OCI-LY3 (cell line): ENCODE measurements around the gene TSPAN12.

Experiments
- H2AFZ ChIP-seq: fragments of 200-600, 300-600 bp; shearing (Covaris generic); 2 replicates; pipeline ENCODE4 v1.6.0; 2014; ENCODE audit warnings: antibody characterized with exemption, low read depth, low read length
- H3K27ac ChIP-seq: fragments of 200-600, 300-600 bp; sonication (generic); 2 replicates; pipeline ENCODE4 v1.5.1; 2014; ENCODE audit warnings: mild to moderate bottlenecking, low read length, moderate library complexity, mixed read lengths
- H3K27me3 ChIP-seq: fragments of 200-600, 300-600 bp; sonication (generic); 2 replicates; pipeline ENCODE4 v1.6.1; 2014; ENCODE audit warnings: low read depth, low read length, mixed read lengths
- H3K36me3 ChIP-seq: fragments of 200-600, 300-600 bp; sonication (generic); replicated peaks from 2 replicates; pipeline ENCODE3; 2014; ENCODE audit warnings: low read depth, low read length, mixed read lengths
- H3K4me1 ChIP-seq: fragments of 300-600, 200-600 bp; sonication (generic); 2 replicates; pipeline ENCODE4 v1.6.1; 2014; ENCODE audit warnings: low read length, mixed read lengths
- H3K4me2 ChIP-seq: fragments of 200-600, 300-600 bp; sonication (generic); 2 replicates; pipeline ENCODE4 v1.6.1; 2014; ENCODE audit warnings: low read length, mixed read lengths
- H3K4me3 ChIP-seq: fragments of 300-600, 200-600 bp; sonication (generic); 2 replicates; pipeline ENCODE4 v1.5.1; 2014; ENCODE audit warnings: antibody characterized with exemption, mild to moderate bottlenecking, low read length, moderate library complexity
- H3K79me2 ChIP-seq: fragments of 300-600, 200-600 bp; shearing (Covaris generic); 2 replicates; pipeline ENCODE4 v1.6.1; 2014; ENCODE audit warnings: mild to moderate bottlenecking, low read length, mixed read lengths
- H3K9ac ChIP-seq: fragments of 300-600, 200-600 bp; shearing (Covaris generic); 2 replicates; pipeline ENCODE4 v1.6.0; 2014; ENCODE audit warnings: mild to moderate bottlenecking, low read length, moderate library complexity
- H3K9me3 ChIP-seq: fragments of 200-600, 300-600 bp; shearing (Covaris generic); 2 replicates; pipeline ENCODE4 v1.6.1; 2014; ENCODE audit warnings: low read length, mixed read lengths; ENCODE audit not compliant: insufficient read depth
- H4K20me1 ChIP-seq: fragments of 200-600, 300-600 bp; sonication (generic); 2 replicates; pipeline ENCODE4 v1.6.1; 2016; ENCODE audit warnings: low read length, mixed read lengths; ENCODE audit not compliant: insufficient read depth
- EZH2phosphoT487 ChIP-seq: fragments of 200-600 bp; shearing (Covaris generic); IDR thresholded peaks from 2 replicates; pipeline ENCODE4 v1.6.1; 2018; ENCODE audit warnings: antibody characterized with exemption, mixed run types, low read depth
- TF ChIP-seq, protein P1 (sequence below): fragments of 200-600, 300-600 bp; sonication (generic); IDR thresholded peaks from 2 replicates; pipeline ENCODE4 v1.5.1; 2014; ENCODE audit warnings: antibody characterized with exemption, low read length, low read depth

Gene TSPAN12

GRCh38 chr7:120740348-120740747 is 117.6 kb downstream of the TSPAN12 start:
- H4K20me1 ChIP-seq = no peaks in the 10 kb centered on the region
- no peaks in the 10 kb centered on the region for H3K79me2 ChIP-seq
- no peaks in the 10 kb centered on the region for H3K9me3 ChIP-seq
- H3K4me1 ChIP-seq = no peaks in the 10 kb centered on the region
- H3K36me3 ChIP-seq = no peaks in the 10 kb centered on the region
- no peak for TF ChIP-seq EZH2phosphoT487
- TF ChIP-seq, protein P1, sequence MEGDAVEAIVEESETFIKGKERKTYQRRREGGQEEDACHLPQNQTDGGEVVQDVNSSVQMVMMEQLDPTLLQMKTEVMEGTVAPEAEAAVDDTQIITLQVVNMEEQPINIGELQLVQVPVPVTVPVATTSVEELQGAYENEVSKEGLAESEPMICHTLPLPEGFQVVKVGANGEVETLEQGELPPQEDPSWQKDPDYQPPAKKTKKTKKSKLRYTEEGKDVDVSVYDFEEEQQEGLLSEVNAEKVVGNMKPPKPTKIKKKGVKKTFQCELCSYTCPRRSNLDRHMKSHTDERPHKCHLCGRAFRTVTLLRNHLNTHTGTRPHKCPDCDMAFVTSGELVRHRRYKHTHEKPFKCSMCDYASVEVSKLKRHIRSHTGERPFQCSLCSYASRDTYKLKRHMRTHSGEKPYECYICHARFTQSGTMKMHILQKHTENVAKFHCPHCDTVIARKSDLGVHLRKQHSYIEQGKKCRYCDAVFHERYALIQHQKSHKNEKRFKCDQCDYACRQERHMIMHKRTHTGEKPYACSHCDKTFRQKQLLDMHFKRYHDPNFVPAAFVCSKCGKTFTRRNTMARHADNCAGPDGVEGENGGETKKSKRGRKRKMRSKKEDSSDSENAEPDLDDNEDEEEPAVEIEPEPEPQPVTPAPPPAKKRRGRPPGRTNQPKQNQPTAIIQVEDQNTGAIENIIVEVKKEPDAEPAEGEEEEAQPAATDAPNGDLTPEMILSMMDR = no peak
- H3K9ac ChIP-seq = no peak overlapping the region
- no peak overlapping the region for H2AFZ ChIP-seq
- H3K27me3 ChIP-seq = no peaks in the 10 kb centered on the region
- H3K27ac ChIP-seq = no peak overlapping the region
- no peak overlapping the region for H3K4me3 ChIP-seq
- no peak overlapping the region for H3K4me2 ChIP-seq

DNA sequence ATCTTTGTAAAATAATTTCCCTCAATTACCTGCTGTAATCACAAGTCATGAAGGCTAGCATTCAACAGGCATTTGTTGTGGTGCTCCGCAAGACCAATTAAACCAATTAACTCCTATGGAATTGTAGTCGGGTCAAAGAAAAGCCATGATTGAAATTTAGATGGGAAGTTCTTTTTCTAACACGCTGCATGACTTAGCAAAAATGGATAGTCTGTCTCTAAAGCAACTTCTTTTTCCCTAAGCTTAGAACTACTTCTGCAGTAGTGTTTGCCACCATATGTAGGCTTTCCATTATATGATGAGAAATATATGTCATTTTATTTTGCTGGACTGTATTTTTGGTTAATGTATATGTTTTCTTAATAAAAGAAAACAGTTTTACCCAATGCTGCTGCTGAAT is 119.1 kb downstream of the TSPAN12 start:
- Histone ChIP-seq H3K4me1 (no peaks in the 10 kb centered on the region), H3K36me3 (no peaks in the 10 kb centered on the region), H4K20me1 (no peaks in the 10 kb centered on the region), H3K9ac (no peak overlapping the region), H3K9me3 (no peaks in the 10 kb centered on the region), H3K27me3 (no peaks in the 10 kb centered on the region), H2AFZ (no peak overlapping the region), H3K4me2 (no peak overlapping the region), H3K27ac (no peak overlapping the region), H3K4me3 (no peak overlapping the region), H3K79me2 (no peaks in the 10 kb centered on the region)
- no peak for TF ChIP-seq EZH2phosphoT487
- TF ChIP-seq, protein P1 = no peak
